SK-N-SH (cell line): ENCODE data around the gene TYROBP. TPM values are rescaled to one million over a fixed set of nuclear protein-coding genes. Genes with fewer than 3 reads are reported as not detected.

Source experiments
- CTCF ChIA-PET: fragments of 300-600, 350-600 bp; formaldehyde crosslinking; extraction: SDS; loops from one replicate; lab custom pipeline; 2021; lab: Yijun Ruan, JAX
- POLR2A ChIA-PET: fragments of 350-600 bp; sonication (Branson Sonifier 250); formaldehyde crosslinking; extraction: SDS; loops from one replicate; lab custom pipeline; 2020; ENCODE audit warnings: antibody characterized with exemption, inconsistent platforms; lab: Yijun Ruan, JAX
- DNase-seq: peaks from one replicate; pipeline ENCODE4 v3.0.0; 2012
- H2AFZ ChIP-seq: fragments of 200-600 bp; sonication (generic); 2 replicates; pipeline ENCODE4 v1.8.1; 2016; ENCODE audit warnings: antibody characterized with exemption, mild to moderate bottlenecking, low read depth
- H3F3A ChIP-seq: fragments of 200-600 bp; sonication (generic); replicated peaks from 2 replicates; pipeline ENCODE3; 2016; ENCODE audit warnings: antibody characterized with exemption, mild to moderate bottlenecking; ENCODE audit not compliant: insufficient read depth
- H3K27ac ChIP-seq, 2 experiments: fragments of 200-500 bp in 1 of 2; fragments of 200-600 bp in 1 of 2; sonication (Bioruptor generic) in 1 of 2; sonication (generic), shearing (Covaris generic) in 1 of 2; 2 replicates each; pipeline versions ENCODE4 v1.5.1 to v1.6.1; 2014 to 2016; ENCODE audit warnings: low read depth in 2 of 2, inconsistent platforms in 1 of 2, low read length in 1 of 2, mild to moderate bottlenecking in 1 of 2, mixed read lengths in 1 of 2
- H3K27me3 ChIP-seq: fragments of 200-600 bp; sonication (generic), shearing (Covaris generic); 2 replicates; pipeline ENCODE4 v1.6.1; 2016; ENCODE audit warnings: mixed run types; ENCODE audit not compliant: insufficient read depth
- H3K36me3 ChIP-seq, 2 experiments: fragments of 200-500 bp in 1 of 2; fragments of 200-600 bp in 1 of 2; sonication (Bioruptor generic) in 1 of 2; sonication (generic) in 1 of 2; replicated peaks in 1 of 2; 2 replicates each; pipeline versions ENCODE3 to v1.5.1; 2014 to 2016; ENCODE audit warnings: low read length in 1 of 2, mild to moderate bottlenecking in 1 of 2; ENCODE audit not compliant: insufficient read depth in 2 of 2, control insufficient read depth in 1 of 2
- H3K4me1 ChIP-seq, 2 experiments: fragments of 200-500 bp in 1 of 2; fragments of 200-600 bp in 1 of 2; sonication (Bioruptor generic) in 1 of 2; sonication (generic), shearing (Covaris generic) in 1 of 2; 2 replicates each; pipeline versions ENCODE4 v1.5.1 to v1.6.1; 2014 to 2016; ENCODE audit warnings: low read depth in 1 of 2, low read length in 1 of 2, mixed run types in 1 of 2; ENCODE audit not compliant: insufficient read depth in 2 of 2, control insufficient read depth in 1 of 2
- H3K4me2 ChIP-seq: fragments of 200-600 bp; sonication (generic), shearing (Covaris generic); 2 replicates; pipeline ENCODE4 v1.6.1; 2017; ENCODE audit warnings: mixed run types
- H3K4me3 ChIP-seq, 2 experiments: fragments of 200-500 bp in 1 of 2; fragments of 200-600 bp in 1 of 2; sonication (Bioruptor generic) in 1 of 2; sonication (generic), shearing (Covaris generic) in 1 of 2; 2 replicates each; pipeline versions ENCODE4 v1.5.1 to v1.8.1; 2014 to 2016; ENCODE audit warnings: low read depth in 2 of 2, inconsistent platforms in 1 of 2, low read length in 1 of 2, mild to moderate bottlenecking in 1 of 2, mixed read lengths in 1 of 2, moderate library complexity in 1 of 2
- H3K79me2 ChIP-seq: fragments of 200-600 bp; sonication (generic); 2 replicates; pipeline ENCODE4 v1.8.1; 2017; ENCODE audit warnings: mild to moderate bottlenecking; ENCODE audit not compliant: insufficient read depth
- H3K9ac ChIP-seq: fragments of 200-600 bp; sonication (generic); 2 replicates; pipeline ENCODE4 v1.6.1; 2017; ENCODE audit warnings: mixed run types
- H3K9me2 ChIP-seq: fragments of 200-600 bp; sonication (generic); 2 replicates; pipeline ENCODE4 v1.6.1; 2017; ENCODE audit warnings: mixed run types
- H3K9me3 ChIP-seq: fragments of 200-600 bp; sonication (generic); 2 replicates; pipeline ENCODE4 v1.6.1; 2017; ENCODE audit warnings: mixed run types, mild to moderate bottlenecking, moderate library complexity
- H4K20me1 ChIP-seq: fragments of 200-600 bp; sonication (generic); 2 replicates; pipeline ENCODE4 v1.6.1; 2017; ENCODE audit warnings: mild to moderate bottlenecking, mixed run types; ENCODE audit not compliant: insufficient read depth
- CHD2 ChIP-seq: fragments of 150-350 bp; IDR thresholded peaks from 2 replicates; pipeline ENCODE4 v1.6.1; 2018; ENCODE audit warnings: low read length; ENCODE audit not compliant: partially characterized antibody
- CTCF ChIP-seq: fragments of 200-600 bp; sonication (generic); IDR thresholded peaks from 2 replicates; pipeline ENCODE4 v1.6.1; 2017; ENCODE audit warnings: antibody characterized with exemption, mild to moderate bottlenecking, moderate library complexity
- ELF1 ChIP-seq: IDR thresholded peaks from 2 replicates; pipeline ENCODE4 v1.4.0; 2012
- EZH2phosphoT487 ChIP-seq: fragments of 200-600 bp; sonication (generic); IDR thresholded peaks from 2 replicates; pipeline ENCODE4 v1.6.1; 2017; ENCODE audit warnings: low read depth, mixed run types, mild to moderate bottlenecking, antibody characterized with exemption, moderate library complexity, borderline replicate concordance
- FOSL2 ChIP-seq: IDR thresholded peaks from 2 replicates; pipeline ENCODE4 v1.4.0; 2012; ENCODE audit warnings: low read depth, mild to moderate bottlenecking, moderate library complexity, borderline replicate concordance
- FOXM1 ChIP-seq: IDR thresholded peaks from 2 replicates; pipeline ENCODE4 v1.4.0; 2012; ENCODE audit warnings: low read depth, mild to moderate bottlenecking
- GABPA ChIP-seq: IDR thresholded peaks from 2 replicates; pipeline ENCODE4 v1.4.0; 2012; ENCODE audit warnings: low read depth, mild to moderate bottlenecking
- GATA2 ChIP-seq: sonication (generic); formaldehyde crosslinking; IDR thresholded peaks from 2 replicates; pipeline ENCODE4 v1.5.0; 2020; ENCODE audit warnings: mild to moderate bottlenecking, missing genetic modification reagents
- JUND ChIP-seq: IDR thresholded peaks from 2 replicates; pipeline ENCODE4 v1.4.0; 2012
- MAX ChIP-seq: IDR thresholded peaks from 2 replicates; pipeline ENCODE4 v1.4.0; 2012; ENCODE audit warnings: low read depth
- MEF2A ChIP-seq: IDR thresholded peaks from 2 replicates; pipeline ENCODE4 v1.4.0; 2012; ENCODE audit warnings: low read depth, borderline replicate concordance
- MXI1 ChIP-seq: IDR thresholded peaks from 2 replicates; pipeline ENCODE4 v1.6.1; 2012; ENCODE audit warnings: mild to moderate bottlenecking, low read depth, low read length, improper control_type of control experiment
- NFIC ChIP-seq: IDR thresholded peaks from 2 replicates; pipeline ENCODE4 v1.4.0; 2012; ENCODE audit warnings: borderline replicate concordance
- NRF1 ChIP-seq: IDR thresholded peaks from 2 replicates; pipeline ENCODE4 v1.6.1; 2012; ENCODE audit warnings: low read depth, mild to moderate bottlenecking, low read length
- POLR2AphosphoS5 ChIP-seq: IDR thresholded peaks from 2 replicates; pipeline ENCODE4 v1.6.1; 2012; ENCODE audit warnings: low read depth, low read length
- RAD21 ChIP-seq: IDR thresholded peaks from 2 replicates; pipeline ENCODE4 v1.6.1; 2012; ENCODE audit warnings: mild to moderate bottlenecking, low read length
- RFX5 ChIP-seq: IDR thresholded peaks from 2 replicates; pipeline ENCODE4 v1.6.1; 2012; ENCODE audit warnings: mild to moderate bottlenecking, improper control_type of control experiment, low read length
- SIN3A ChIP-seq: IDR thresholded peaks from 2 replicates; pipeline ENCODE4 v1.6.1; 2012; ENCODE audit warnings: low read depth, mild to moderate bottlenecking, low read length, moderate library complexity, borderline replicate concordance
- SMC3 ChIP-seq: IDR thresholded peaks from 2 replicates; pipeline ENCODE4 v1.6.1; 2012; ENCODE audit warnings: low read depth, low read length, improper control_type of control experiment
- TAF1 ChIP-seq: IDR thresholded peaks from 2 replicates; pipeline ENCODE4 v1.6.1; 2012; ENCODE audit warnings: low read depth, mild to moderate bottlenecking, low read length, moderate library complexity, borderline replicate concordance
- TEAD4 ChIP-seq: IDR thresholded peaks from 2 replicates; pipeline ENCODE4 v1.4.0; 2012; ENCODE audit warnings: mild to moderate bottlenecking, borderline replicate concordance; ENCODE audit not compliant: insufficient read depth
- USF1 ChIP-seq: IDR thresholded peaks from 2 replicates; pipeline ENCODE4 v1.4.0; 2012; ENCODE audit warnings: low read depth, borderline replicate concordance
- YY1 ChIP-seq: IDR thresholded peaks from 2 replicates; pipeline ENCODE4 v1.4.0; 2012; ENCODE audit warnings: low read depth, mild to moderate bottlenecking
- WGBS: methylation state at CpG from one replicate; pipeline ENCODE4 v1.1.6; 2017; ENCODE audit warnings: low lambda C conversion rate; 5-methylcytosine and 5-hydroxymethylcytosine counted together
- polyA plus RNA-seq, 3 experiments: library from polyadenylated mRNA; depleted of rRNA; stranded (reverse); fragments of >200 nt; gene quantifications; 2 replicates each; pipeline ENCODE4 v1.2.3, GENCODE V29; 2012
- TF ChIP-seq, protein P1 (sequence below): IDR thresholded peaks from 2 replicates; pipeline ENCODE4; 2012

The TYROBP gene
- polyA plus RNA-seq, 1 of the 3 experiments (the other 2 are of a cell fraction): not detected

DNA sequence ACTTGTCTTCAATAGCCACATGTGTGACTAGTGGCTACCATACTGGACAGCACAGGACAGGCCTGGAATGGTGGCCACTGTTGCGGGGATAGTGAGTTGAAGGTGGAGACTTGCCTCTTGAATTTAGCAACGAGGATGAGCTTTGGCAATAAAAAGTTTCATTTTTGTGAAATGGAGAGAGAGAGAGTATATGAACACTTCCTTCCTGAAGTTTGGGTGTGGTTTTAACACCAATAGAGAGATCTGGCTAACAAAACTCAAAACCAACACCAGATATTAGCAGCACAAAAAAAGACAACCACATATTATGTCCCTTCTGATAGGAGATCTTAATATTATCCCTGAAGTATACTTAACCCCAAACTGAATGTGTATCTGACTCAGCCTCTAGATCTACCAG, 21.8 kb upstream of the TYROBP start:
- Histone ChIP-seq H3K9ac (no peak overlapping the region), H3K27me3 (no peaks in the 10 kb centered on the region; the same call in 1 of the 2 replicates), H3K9me3 (no peaks in the 10 kb centered on the region), H3K9me2 (no peaks in the 10 kb centered on the region), H3K4me2 (no peak overlapping the region), H3F3A (no peaks in the 10 kb centered on the region), H3K79me2 (no peaks in the 10 kb centered on the region), H3K36me3 (no peaks in the 10 kb centered on the region), H2AFZ (no peak overlapping the region), H3K4me1 (peaks cover 3% of the 10 kb centered on the region in 2 experiments; a peak in 3 of 4 replicates), H4K20me1 (no peaks in the 10 kb centered on the region), H3K27ac (no peak overlapping the region), H3K4me3 (no peak overlapping the region)
- ChIA-PET POLR2A (no interaction called here), CTCF (no interaction called here)
- TF ChIP-seq SMC3 (no peak), FOSL2 (no peak), YY1 (no peak), MXI1 (no peak), JUND (no peak), SIN3A (no peak), EZH2phosphoT487 (no peak), FOXM1 (no peak), RFX5 (no peak), TAF1 (no peak), MAX (no peak), POLR2AphosphoS5 (no peak), GABPA (no peak), GATA2 (no peak), RAD21 (no peak), MEF2A (no peak), ELF1 (no peak)
- TF ChIP-seq, protein P1, sequence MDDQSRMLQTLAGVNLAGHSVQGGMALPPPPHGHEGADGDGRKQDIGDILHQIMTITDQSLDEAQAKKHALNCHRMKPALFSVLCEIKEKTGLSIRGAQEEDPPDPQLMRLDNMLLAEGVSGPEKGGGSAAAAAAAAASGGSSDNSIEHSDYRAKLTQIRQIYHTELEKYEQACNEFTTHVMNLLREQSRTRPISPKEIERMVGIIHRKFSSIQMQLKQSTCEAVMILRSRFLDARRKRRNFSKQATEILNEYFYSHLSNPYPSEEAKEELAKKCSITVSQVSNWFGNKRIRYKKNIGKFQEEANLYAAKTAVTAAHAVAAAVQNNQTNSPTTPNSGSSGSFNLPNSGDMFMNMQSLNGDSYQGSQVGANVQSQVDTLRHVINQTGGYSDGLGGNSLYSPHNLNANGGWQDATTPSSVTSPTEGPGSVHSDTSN: no peak
- 90% methylated on average over 2 of the region's 2 CpGs for WGBS
- no peak for DNase-seq

DNA sequence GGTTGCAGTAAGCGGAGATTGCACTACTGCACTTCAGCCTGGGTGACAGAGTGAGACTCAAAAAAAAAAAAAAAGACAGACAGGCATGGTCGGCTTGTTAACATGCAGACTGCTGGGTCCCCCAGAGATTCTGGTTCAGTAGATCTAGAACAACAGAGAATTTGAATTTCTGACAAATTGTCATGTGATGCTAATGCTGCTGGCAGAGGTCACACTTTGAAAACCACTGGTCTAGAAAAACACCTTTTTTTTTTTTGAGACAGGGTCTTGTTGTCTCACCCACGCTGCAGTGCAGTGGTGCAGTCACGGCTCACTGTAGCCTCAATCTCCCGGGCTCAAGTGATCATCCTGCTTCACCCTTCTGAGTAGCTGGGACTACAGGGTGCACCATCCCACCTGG, 20.4 kb upstream of the TYROBP start:
- H3K9ac ChIP-seq: no peak overlapping the region
- TF ChIP-seq NFIC: no peak
- no peak for TF ChIP-seq CTCF
- TF ChIP-seq MAX: no peak
- no peak for TF ChIP-seq GATA2
- no peak for TF ChIP-seq JUND
- no peak for TF ChIP-seq USF1
- TF ChIP-seq MEF2A: no peak
- no peak for TF ChIP-seq CHD2
- TF ChIP-seq TEAD4: no peak
- no peak for TF ChIP-seq GABPA
- TF ChIP-seq TAF1: no peak
- TF ChIP-seq, protein P1: no peak
- no peak for TF ChIP-seq NRF1

More for the DNA sequence above, 20.4 kb upstream of the TYROBP start:
- ChIA-PET POLR2A (no interaction called here), CTCF (no interaction called here)
- no peaks in the 10 kb centered on the region; the same call in 1 of the 2 replicates for H3K27me3 ChIP-seq
- H3K4me2 ChIP-seq: no peak overlapping the region
- H3K4me3 ChIP-seq: no peak overlapping the region
- no peaks in the 10 kb centered on the region for H3K9me2 ChIP-seq
- H3K4me1 ChIP-seq: peaks cover 3% of the 10 kb centered on the region in 2 experiments; a peak in 3 of 4 replicates
- H3K79me2 ChIP-seq: no peaks in the 10 kb centered on the region
- no peak overlapping the region for H3K27ac ChIP-seq
- H2AFZ ChIP-seq: no peak overlapping the region
- no peaks in the 10 kb centered on the region for H3F3A ChIP-seq
- no peaks in the 10 kb centered on the region for H3K36me3 ChIP-seq
- no peak for DNase-seq
- 59% methylated on average over 5 of the region's 5 CpGs for WGBS
- no peaks in the 10 kb centered on the region for H3K9me3 ChIP-seq
- H4K20me1 ChIP-seq: no peaks in the 10 kb centered on the region
